Adrenal gland (tissue), 5 donors: Measurements from ENCODE around the gene IQSEC1.

Experiments
- POLR2A ChIP-seq, 2 donors: fragments of 450-650 bp; IDR thresholded peaks; one replicate each; pipeline ENCODE4 v1.6.1; 2017; ENCODE audit warnings: antibody characterized with exemption in 2 of 2, mild to moderate bottlenecking in 2 of 2, moderate library complexity in 1 of 2
- TF ChIP-seq, protein P1 (sequence below), 6 experiments: fragments of 450-650 bp in 4 of 6; fragments of 200-600 bp in 2 of 6; sonication (generic) in 1 of 6; IDR thresholded peaks; 1 replicate in 5 of 6; 2 replicates in 1 of 6; pipeline versions ENCODE4 v1.5.1 to v1.8.0; 2016 to 2021; ENCODE audit warnings: antibody characterized with exemption in 6 of 6, mild to moderate bottlenecking in 2 of 6, moderate library complexity in 1 of 6
- donor health status: DM: no; HTN: no; CAD: no.

DNA sequence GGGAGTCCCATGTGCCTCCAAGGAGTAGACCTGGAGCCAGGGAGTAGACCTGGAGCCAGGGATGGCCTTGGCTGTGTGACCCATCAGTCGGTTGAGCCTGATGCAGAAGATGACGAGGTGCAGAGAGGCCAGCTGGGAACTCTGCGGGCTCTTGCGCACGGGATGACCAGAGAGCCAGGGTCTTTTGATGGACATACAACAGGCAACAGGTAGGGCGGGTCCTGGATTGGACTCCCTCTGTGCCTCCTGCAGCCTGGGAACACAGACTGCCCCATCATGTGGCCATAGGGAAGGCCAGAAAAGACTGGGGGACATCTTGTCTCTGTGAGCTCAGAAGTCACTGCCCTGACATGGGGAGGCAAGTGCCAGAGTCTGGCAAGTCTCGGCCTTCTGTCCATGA lies 164.4 kb downstream of the IQSEC1 start:
- TF ChIP-seq, protein P1, sequence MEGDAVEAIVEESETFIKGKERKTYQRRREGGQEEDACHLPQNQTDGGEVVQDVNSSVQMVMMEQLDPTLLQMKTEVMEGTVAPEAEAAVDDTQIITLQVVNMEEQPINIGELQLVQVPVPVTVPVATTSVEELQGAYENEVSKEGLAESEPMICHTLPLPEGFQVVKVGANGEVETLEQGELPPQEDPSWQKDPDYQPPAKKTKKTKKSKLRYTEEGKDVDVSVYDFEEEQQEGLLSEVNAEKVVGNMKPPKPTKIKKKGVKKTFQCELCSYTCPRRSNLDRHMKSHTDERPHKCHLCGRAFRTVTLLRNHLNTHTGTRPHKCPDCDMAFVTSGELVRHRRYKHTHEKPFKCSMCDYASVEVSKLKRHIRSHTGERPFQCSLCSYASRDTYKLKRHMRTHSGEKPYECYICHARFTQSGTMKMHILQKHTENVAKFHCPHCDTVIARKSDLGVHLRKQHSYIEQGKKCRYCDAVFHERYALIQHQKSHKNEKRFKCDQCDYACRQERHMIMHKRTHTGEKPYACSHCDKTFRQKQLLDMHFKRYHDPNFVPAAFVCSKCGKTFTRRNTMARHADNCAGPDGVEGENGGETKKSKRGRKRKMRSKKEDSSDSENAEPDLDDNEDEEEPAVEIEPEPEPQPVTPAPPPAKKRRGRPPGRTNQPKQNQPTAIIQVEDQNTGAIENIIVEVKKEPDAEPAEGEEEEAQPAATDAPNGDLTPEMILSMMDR (IDR thresholded peaks at IDR 0.05), result no peak
- no peak for TF ChIP-seq POLR2A (IDR thresholded peaks at IDR 0.05)
